ENCODE results near the gene PNP.

DNA sequence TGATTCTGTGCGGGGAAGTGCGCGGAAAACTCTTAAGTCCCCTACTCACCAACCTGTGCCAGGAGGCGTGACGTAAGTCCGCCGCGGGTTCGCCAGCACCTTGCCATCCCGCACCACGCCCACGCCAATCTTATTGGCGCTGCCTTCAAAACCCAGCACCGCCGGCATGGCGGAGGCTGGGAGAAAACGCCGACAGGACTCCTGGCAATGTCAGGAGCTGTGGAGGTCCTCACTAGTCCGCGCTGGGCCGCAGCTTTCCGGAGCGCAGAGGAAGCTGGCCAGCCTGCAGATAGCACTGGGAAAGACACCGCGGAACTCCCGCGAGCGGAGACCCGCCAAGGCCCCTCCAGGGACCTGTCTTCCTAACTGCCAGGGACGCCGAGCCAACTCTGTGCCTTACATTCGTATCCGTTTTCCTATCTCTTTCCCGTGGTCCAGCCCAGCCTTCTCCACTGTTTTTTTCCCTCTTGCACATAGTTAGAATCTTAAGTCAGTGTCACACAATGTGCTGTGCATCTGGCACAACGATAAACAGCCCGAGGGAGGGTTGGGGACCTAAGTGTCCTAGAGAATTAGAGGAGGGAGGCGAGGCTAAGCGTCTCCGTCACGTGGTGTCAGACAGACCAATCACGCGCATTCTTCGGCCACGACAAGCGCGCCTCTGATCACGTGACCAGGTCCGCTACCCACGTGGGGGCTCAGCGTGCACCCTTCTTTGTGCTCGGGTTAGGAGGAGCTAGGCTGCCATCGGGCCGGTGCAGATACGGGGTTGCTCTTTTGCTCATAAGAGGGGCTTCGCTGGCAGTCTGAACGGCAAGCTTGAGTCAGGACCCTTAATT, 14.5 kb upstream of the PNP start, which contains the start of the genes APEX1 and OSGEP:
- TF ChIP-seq, protein P1, sequence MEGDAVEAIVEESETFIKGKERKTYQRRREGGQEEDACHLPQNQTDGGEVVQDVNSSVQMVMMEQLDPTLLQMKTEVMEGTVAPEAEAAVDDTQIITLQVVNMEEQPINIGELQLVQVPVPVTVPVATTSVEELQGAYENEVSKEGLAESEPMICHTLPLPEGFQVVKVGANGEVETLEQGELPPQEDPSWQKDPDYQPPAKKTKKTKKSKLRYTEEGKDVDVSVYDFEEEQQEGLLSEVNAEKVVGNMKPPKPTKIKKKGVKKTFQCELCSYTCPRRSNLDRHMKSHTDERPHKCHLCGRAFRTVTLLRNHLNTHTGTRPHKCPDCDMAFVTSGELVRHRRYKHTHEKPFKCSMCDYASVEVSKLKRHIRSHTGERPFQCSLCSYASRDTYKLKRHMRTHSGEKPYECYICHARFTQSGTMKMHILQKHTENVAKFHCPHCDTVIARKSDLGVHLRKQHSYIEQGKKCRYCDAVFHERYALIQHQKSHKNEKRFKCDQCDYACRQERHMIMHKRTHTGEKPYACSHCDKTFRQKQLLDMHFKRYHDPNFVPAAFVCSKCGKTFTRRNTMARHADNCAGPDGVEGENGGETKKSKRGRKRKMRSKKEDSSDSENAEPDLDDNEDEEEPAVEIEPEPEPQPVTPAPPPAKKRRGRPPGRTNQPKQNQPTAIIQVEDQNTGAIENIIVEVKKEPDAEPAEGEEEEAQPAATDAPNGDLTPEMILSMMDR (IDR thresholded peaks at IDR 0.05) = peak in 1 of 5 experiments; percentile 15
- TF ChIP-seq EP300 (IDR thresholded peaks at IDR 0.05; ENCODE audit: low read depth) (no peak), POLR2A (IDR thresholded peaks at IDR 0.05) (peak; percentile 93), POLR2AphosphoS5 (IDR thresholded peaks at IDR 0.05) (peak; percentile 91 to 97 (median 92))

Measured in transverse colon (tissue), 4 donors.